ENCODE measurements around the gene JPT2. TPM values are rescaled to one million over a fixed set of nuclear protein-coding genes. Genes with fewer than 3 reads are reported as not detected.

The JPT2 gene
- total RNA-seq, 1 experiment from 2014 or later, result 200 TPM

GRCh38 chr16:1745181-1745899 is 67.3 kb downstream of the JPT2 start:
- Histone ChIP-seq H3K9me3 (ENCODE audit: low read depth, low read length, poor library complexity, severe bottlenecking) (no peaks in the 10 kb centered on the region), H3K27me3 (replicated peaks; ENCODE audit: insufficient read depth, low read depth, low read length, poor library complexity) (no peaks in the 10 kb centered on the region), H3K27ac (ENCODE audit: low read depth, low read length, poor library complexity, severe bottlenecking) (no peak overlapping the region), H3K4me1 (ENCODE audit: insufficient read depth, low read length, poor library complexity, severe bottlenecking) (no peaks in the 10 kb centered on the region), H3K36me3 (ENCODE audit: insufficient read depth, low read length, poor library complexity, severe bottlenecking) (peaks cover 14% of the 10 kb centered on the region), H3K4me3 (ENCODE audit: low read depth, low read length, poor library complexity, severe bottlenecking) (no peak overlapping the region)
- BruUV-seq (replicated peaks), result no TSS peak
- TF ChIP-seq, protein P1, sequence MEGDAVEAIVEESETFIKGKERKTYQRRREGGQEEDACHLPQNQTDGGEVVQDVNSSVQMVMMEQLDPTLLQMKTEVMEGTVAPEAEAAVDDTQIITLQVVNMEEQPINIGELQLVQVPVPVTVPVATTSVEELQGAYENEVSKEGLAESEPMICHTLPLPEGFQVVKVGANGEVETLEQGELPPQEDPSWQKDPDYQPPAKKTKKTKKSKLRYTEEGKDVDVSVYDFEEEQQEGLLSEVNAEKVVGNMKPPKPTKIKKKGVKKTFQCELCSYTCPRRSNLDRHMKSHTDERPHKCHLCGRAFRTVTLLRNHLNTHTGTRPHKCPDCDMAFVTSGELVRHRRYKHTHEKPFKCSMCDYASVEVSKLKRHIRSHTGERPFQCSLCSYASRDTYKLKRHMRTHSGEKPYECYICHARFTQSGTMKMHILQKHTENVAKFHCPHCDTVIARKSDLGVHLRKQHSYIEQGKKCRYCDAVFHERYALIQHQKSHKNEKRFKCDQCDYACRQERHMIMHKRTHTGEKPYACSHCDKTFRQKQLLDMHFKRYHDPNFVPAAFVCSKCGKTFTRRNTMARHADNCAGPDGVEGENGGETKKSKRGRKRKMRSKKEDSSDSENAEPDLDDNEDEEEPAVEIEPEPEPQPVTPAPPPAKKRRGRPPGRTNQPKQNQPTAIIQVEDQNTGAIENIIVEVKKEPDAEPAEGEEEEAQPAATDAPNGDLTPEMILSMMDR (conservative IDR thresholded peaks at IDR 0.05; ENCODE audit: low read depth, low read length), result no peak
- no peak for TF ChIP-seq EZH2 (IDR thresholded peaks at IDR 0.05; ENCODE audit: borderline replicate concordance, low read depth, low read length, poor library complexity, severe bottlenecking)
- ChIA-PET POLR2A (ENCODE audit: low non-redundant PET) (no interaction called here), CTCF (no interaction called here)
- DNase-seq (ENCODE audit: low spot score), result no peak
- intact Hi-C loops (cut with micrococcal nuclease; ENCODE audit: unreplicated experiment), result no loop called here

DNA sequence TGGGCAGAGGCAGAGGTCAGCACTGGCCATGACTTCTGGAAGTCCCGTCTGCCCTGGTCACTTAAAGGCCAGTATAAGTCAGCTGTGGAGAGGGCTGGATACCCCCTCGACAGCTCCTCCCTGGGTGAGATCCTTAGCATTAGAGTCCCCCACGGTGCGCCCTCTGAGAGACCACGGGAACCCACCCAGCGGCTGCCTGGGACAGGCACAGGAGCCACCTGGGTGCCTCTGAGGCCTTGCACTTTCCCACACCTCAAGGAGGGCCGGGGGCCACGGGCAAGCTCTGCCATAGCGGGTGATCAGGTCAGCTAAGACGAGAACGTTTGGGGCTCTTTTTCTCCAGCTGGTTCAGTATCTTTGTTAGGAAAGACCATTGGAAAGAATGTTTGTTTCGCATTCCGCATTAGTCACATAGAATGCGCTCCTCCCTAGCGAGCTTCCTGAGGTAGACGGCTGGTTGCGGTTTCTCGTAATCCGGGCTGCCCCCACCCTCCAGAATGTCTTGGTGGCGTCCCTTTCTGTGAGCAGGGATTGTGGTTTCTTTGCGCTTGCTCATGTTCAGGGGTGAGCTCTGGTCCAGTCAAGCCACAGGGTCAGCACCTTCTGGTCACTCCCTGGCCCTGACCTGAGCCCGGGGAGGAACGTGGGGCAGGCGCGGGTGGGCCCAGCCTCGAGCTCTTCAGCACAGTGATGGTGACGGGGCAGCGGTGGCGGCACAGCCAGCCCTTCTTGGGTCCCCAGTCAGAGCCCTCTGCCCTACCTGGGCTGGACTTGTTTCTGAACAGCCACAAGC is 68.0 kb downstream of the JPT2 start:
- BruUV-seq (replicated peaks), result no TSS peak
- Histone ChIP-seq H3K36me3 (ENCODE audit: insufficient read depth, low read length, poor library complexity, severe bottlenecking) (peaks cover 14% of the 10 kb centered on the region), H3K4me3 (ENCODE audit: low read depth, low read length, poor library complexity, severe bottlenecking) (no peak overlapping the region), H3K4me1 (ENCODE audit: insufficient read depth, low read length, poor library complexity, severe bottlenecking) (no peaks in the 10 kb centered on the region), H3K27me3 (replicated peaks; ENCODE audit: insufficient read depth, low read depth, low read length, poor library complexity) (no peaks in the 10 kb centered on the region), H3K27ac (ENCODE audit: low read depth, low read length, poor library complexity, severe bottlenecking) (peak overlapping the region; percentile 30), H3K9me3 (ENCODE audit: low read depth, low read length, poor library complexity, severe bottlenecking) (no peaks in the 10 kb centered on the region)
- TF ChIP-seq, protein P1 (conservative IDR thresholded peaks at IDR 0.05; ENCODE audit: low read depth, low read length), result no peak
- no peak for TF ChIP-seq EZH2 (IDR thresholded peaks at IDR 0.05; ENCODE audit: borderline replicate concordance, low read depth, low read length, poor library complexity, severe bottlenecking)
- ChIA-PET POLR2A (ENCODE audit: low non-redundant PET) (no interaction called here), CTCF (interaction anchor here (0.6 kb wide), 1 partner anchor 183 kb away, joined by 10 read pairs; no protein-coding TSS in a partner anchor)
- DNase-seq (ENCODE audit: low spot score), result peak; percentile 38
- intact Hi-C loops (cut with micrococcal nuclease; ENCODE audit: unreplicated experiment), result no loop called here

DNA sequence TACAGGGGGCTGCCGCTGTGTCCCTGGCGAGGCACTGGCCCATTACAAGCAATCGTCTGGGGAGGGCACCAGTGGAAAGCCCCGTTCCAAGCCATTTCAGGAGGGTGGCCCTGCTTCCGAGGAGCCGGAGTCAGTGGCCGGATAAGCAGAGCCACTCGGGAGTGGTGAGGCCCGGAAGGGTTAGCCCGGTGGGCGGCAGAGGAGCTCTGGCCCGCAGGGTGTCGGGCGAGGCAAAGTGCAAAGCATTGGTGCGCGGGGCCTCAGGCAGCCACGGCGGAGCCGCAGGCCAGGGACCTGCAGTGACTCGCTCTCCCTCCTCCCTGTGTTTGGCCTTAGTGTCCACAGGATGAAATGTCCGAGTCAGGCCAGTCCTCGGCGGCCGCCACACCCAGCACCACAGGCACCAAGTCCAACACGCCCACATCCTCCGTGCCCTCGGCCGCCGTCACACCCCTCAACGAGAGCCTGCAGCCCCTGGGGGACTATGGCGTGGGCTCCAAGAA is 68.7 kb downstream of the JPT2 start:
- H3K9me3 ChIP-seq (ENCODE audit: low read depth, low read length, poor library complexity, severe bottlenecking), result no peaks in the 10 kb centered on the region
- H3K4me3 ChIP-seq (ENCODE audit: low read depth, low read length, poor library complexity, severe bottlenecking), result no peak overlapping the region
- peak overlapping the region; percentile 30 for H3K27ac ChIP-seq (ENCODE audit: low read depth, low read length, poor library complexity, severe bottlenecking)
- no peak for DNase-seq (ENCODE audit: low spot score)
- no peaks in the 10 kb centered on the region for H3K4me1 ChIP-seq (ENCODE audit: insufficient read depth, low read length, poor library complexity, severe bottlenecking)
- peaks cover 15% of the 10 kb centered on the region for H3K36me3 ChIP-seq (ENCODE audit: insufficient read depth, low read length, poor library complexity, severe bottlenecking)
- no peaks in the 10 kb centered on the region for H3K27me3 ChIP-seq (replicated peaks; ENCODE audit: insufficient read depth, low read depth, low read length, poor library complexity)
- no peak for TF ChIP-seq EZH2 (IDR thresholded peaks at IDR 0.05; ENCODE audit: borderline replicate concordance, low read depth, low read length, poor library complexity, severe bottlenecking)
- TF ChIP-seq, protein P1 (conservative IDR thresholded peaks at IDR 0.05; ENCODE audit: low read depth, low read length), result no peak
- no TSS peak for BruUV-seq (replicated peaks)
- intact Hi-C loops (cut with micrococcal nuclease; ENCODE audit: unreplicated experiment), result no loop called here
- ChIA-PET POLR2A (ENCODE audit: low non-redundant PET) (no interaction called here), CTCF (interaction anchor here (0.6 kb wide), 1 partner anchor 182 kb away, joined by 10 read pairs; no protein-coding TSS in a partner anchor)

Data from A673 (cell line).